ENCODE measurements around the gene AQP7. TPM values are rescaled to one million over a fixed set of nuclear protein-coding genes. Genes with fewer than 3 reads are reported as not detected.
"Not testable (repeated sequence)": the region's sequence is repeated elsewhere in the genome, so short reads cannot be mapped to it uniquely, and the experiment has no call there.

The AQP7 gene
- total RNA-seq, 2 experiments from 2014 or later, result not detected

GRCh38 chr9:33407061-33407460 is 4.7 kb upstream of the AQP7 start:
- DNase-seq, result no peak
- Mint-ChIP-seq H3K36me3 (ENCODE audit: low read depth) (no peaks in the 10 kb centered on the region), H3K27ac (no peak overlapping the region), H3K9me3 (no peaks in the 10 kb centered on the region), H3K4me3 (no peak overlapping the region), H3K27me3 (ENCODE audit: low read depth) (no peaks in the 10 kb centered on the region), H3K4me1 (ENCODE audit: low read depth) (peaks cover 2% of the 10 kb centered on the region)
- CTCF ChIA-PET, result interaction anchor here (0.7 to 2.2 kb wide), 4 partner anchors 32 to 60 kb away, joined by 3 to 11 read pairs (median 6); partner anchors contain the start of gene AQP3
- intact Hi-C loops (cut with micrococcal nuclease), result no loop called here

GRCh38 chr9:33404788-33405362 is 2.5 kb upstream of the AQP7 start:
- H3K4me3 Mint-ChIP-seq, result no peak overlapping the region
- no peak for DNase-seq
- CTCF ChIA-PET, result interaction anchor here (1.1 to 4.4 kb wide), 8 partner anchors 11 to 117 kb away, joined by 3 to 69 read pairs (median 14); partner anchors contain the start of genes AQP3 and NOL6
- intact Hi-C loops (cut with micrococcal nuclease), result loop anchor here (5.0 kb wide), 2 partner anchors 112 to 217 kb away; no protein-coding TSS in a partner anchor
- H3K36me3 Mint-ChIP-seq (ENCODE audit: low read depth), result no peaks in the 10 kb centered on the region
- H3K9me3 Mint-ChIP-seq, result no peaks in the 10 kb centered on the region
- H3K27me3 Mint-ChIP-seq (ENCODE audit: low read depth), result no peaks in the 10 kb centered on the region
- no peak overlapping the region for H3K27ac Mint-ChIP-seq
- no peaks in the 10 kb centered on the region for H3K4me1 Mint-ChIP-seq (ENCODE audit: low read depth)

- Mint-ChIP-seq H3K4me3 (no peak overlapping the region), H3K27ac (no peak overlapping the region), H3K27me3 (ENCODE audit: low read depth) (no peaks in the 10 kb centered on the region), H3K4me1 (ENCODE audit: low read depth) (no peaks in the 10 kb centered on the region), H3K9me3 (no peaks in the 10 kb centered on the region), H3K36me3 (ENCODE audit: low read depth) (no peaks in the 10 kb centered on the region)
- intact Hi-C loops (cut with micrococcal nuclease), result loop anchor here (1.0 to 5.0 kb wide), 6 partner anchors 11 to 318 kb away; partner anchors contain the start of gene AQP3
- no peak for DNase-seq
- CTCF ChIA-PET, result interaction anchor here (0.6 to 4.4 kb wide), 16 partner anchors 9 to 417 kb away, joined by 3 to 69 read pairs (median 6); partner anchors contain the start of genes AQP3 and NOL6
Observed at GRCh38 chr9:33403941-33404787, 1.8 kb upstream of the AQP7 start.

- not testable (repeated sequence) for H3K4me3 Mint-ChIP-seq; H3K27me3 Mint-ChIP-seq (ENCODE audit: low read depth); H3K36me3 Mint-ChIP-seq (ENCODE audit: low read depth); H3K9me3 Mint-ChIP-seq; H3K4me1 Mint-ChIP-seq (ENCODE audit: low read depth); DNase-seq; H3K27ac Mint-ChIP-seq
- CTCF ChIA-PET, result interaction anchor here (4.4 kb wide), 1 partner anchor 63 kb away, joined by 69 read pairs; no protein-coding TSS in a partner anchor
- intact Hi-C loops (cut with micrococcal nuclease), result loop anchor here (5.0 kb wide), 2 partner anchors 115 to 220 kb away; no protein-coding TSS in a partner anchor
Observed at GRCh38 chr9:33401809-33402208, 559 bp downstream of the AQP7 start.

GRCh38 chr9:33399047-33399446 is 3.3 kb downstream of the AQP7 start:
- H3K4me1 Mint-ChIP-seq (ENCODE audit: low read depth); H3K27me3 Mint-ChIP-seq (ENCODE audit: low read depth): not testable (repeated sequence)
- CTCF ChIA-PET, result interaction anchor here (0.7 kb wide), 1 partner anchor 68 kb away, joined by 3 read pairs; no protein-coding TSS in a partner anchor

GRCh38 chr9:33397801-33398200 is 4.6 kb downstream of the AQP7 start:
- H3K4me3 Mint-ChIP-seq; H3K36me3 Mint-ChIP-seq (ENCODE audit: low read depth); H3K4me1 Mint-ChIP-seq (ENCODE audit: low read depth); CTCF ChIA-PET; intact Hi-C loops (cut with micrococcal nuclease); DNase-seq; H3K9me3 Mint-ChIP-seq; H3K27me3 Mint-ChIP-seq (ENCODE audit: low read depth); H3K27ac Mint-ChIP-seq: not testable (repeated sequence)

More at GRCh38 chr9:33399047-33399446, 3.3 kb downstream of the AQP7 start:
- H3K4me3 Mint-ChIP-seq; H3K36me3 Mint-ChIP-seq (ENCODE audit: low read depth); H3K27ac Mint-ChIP-seq; H3K9me3 Mint-ChIP-seq; DNase-seq; intact Hi-C loops (cut with micrococcal nuclease): not testable (repeated sequence)

- H3K9me3 Mint-ChIP-seq; H3K4me3 Mint-ChIP-seq; H3K4me1 Mint-ChIP-seq (ENCODE audit: low read depth); H3K27ac Mint-ChIP-seq; H3K27me3 Mint-ChIP-seq (ENCODE audit: low read depth); intact Hi-C loops (cut with micrococcal nuclease); H3K36me3 Mint-ChIP-seq (ENCODE audit: low read depth); DNase-seq; CTCF ChIA-PET: not testable (repeated sequence)
Observed at GRCh38 chr9:33395159-33395879, 7.0 kb downstream of the AQP7 start.

- H3K4me3 Mint-ChIP-seq; H3K9me3 Mint-ChIP-seq; H3K36me3 Mint-ChIP-seq (ENCODE audit: low read depth); H3K4me1 Mint-ChIP-seq (ENCODE audit: low read depth); H3K27ac Mint-ChIP-seq; intact Hi-C loops (cut with micrococcal nuclease); DNase-seq; H3K27me3 Mint-ChIP-seq (ENCODE audit: low read depth): not testable (repeated sequence)
- CTCF ChIA-PET, result interaction anchor here (0.6 kb wide), 1 partner anchor 138 kb away, joined by 4 read pairs; no protein-coding TSS in a partner anchor
Observed at GRCh38 chr9:33393986-33394385, 8.4 kb downstream of the AQP7 start.

GRCh38 chr9:33393581-33393980 is 8.8 kb downstream of the AQP7 start:
- Mint-ChIP-seq H3K4me3 (no peak overlapping the region), H3K4me1 (ENCODE audit: low read depth) (no peaks in the 10 kb centered on the region), H3K36me3 (ENCODE audit: low read depth) (no peaks in the 10 kb centered on the region), H3K27ac (no peak overlapping the region), H3K27me3 (ENCODE audit: low read depth) (no peaks in the 10 kb centered on the region), H3K9me3 (no peaks in the 10 kb centered on the region)
- intact Hi-C loops (cut with micrococcal nuclease), result no loop called here
- DNase-seq, result no peak
- CTCF ChIA-PET, result interaction anchor here (0.8 kb wide), 1 partner anchor 73 kb away, joined by 3 read pairs; no protein-coding TSS in a partner anchor

- H3K36me3 Mint-ChIP-seq (ENCODE audit: low read depth); H3K4me3 Mint-ChIP-seq; intact Hi-C loops (cut with micrococcal nuclease); DNase-seq; H3K4me1 Mint-ChIP-seq (ENCODE audit: low read depth); H3K27ac Mint-ChIP-seq; H3K9me3 Mint-ChIP-seq; H3K27me3 Mint-ChIP-seq (ENCODE audit: low read depth): not testable (repeated sequence)
- CTCF ChIA-PET, result interaction anchor here (0.6 to 1.3 kb wide), 3 partner anchors 18 to 110 kb away, joined by 3 to 4 read pairs (median 4); no protein-coding TSS in a partner anchor
Observed at GRCh38 chr9:33392591-33393021, 9.8 kb downstream of the AQP7 start.

GRCh38 chr9:33391111-33391771 is 11.1 kb downstream of the AQP7 start:
- H3K4me3 Mint-ChIP-seq; H3K9me3 Mint-ChIP-seq; H3K27ac Mint-ChIP-seq; H3K36me3 Mint-ChIP-seq (ENCODE audit: low read depth); intact Hi-C loops (cut with micrococcal nuclease); H3K27me3 Mint-ChIP-seq (ENCODE audit: low read depth); DNase-seq; H3K4me1 Mint-ChIP-seq (ENCODE audit: low read depth): not testable (repeated sequence)
- CTCF ChIA-PET, result interaction anchor here (0.6 to 1.3 kb wide), 4 partner anchors 9 to 247 kb away, joined by 3 to 6 read pairs (median 4); no protein-coding TSS in a partner anchor

All from activated naive CD4-positive, alpha-beta T cell treated with anti-CD3 and anti-CD28 coated beads for 36 hours (primary cell).